Hepatocyte (in vitro differentiated cells): ENCODE measurements around the gene KCNG4. TPM values are rescaled to one million over a fixed set of nuclear protein-coding genes. Genes with fewer than 3 reads are reported as not detected.

Source experiments
- DNase-seq: peaks from one replicate; pipeline ENCODE4 v3.0.0-alpha.2; 2016; ENCODE audit warnings: low spot score
- H2AFZ ChIP-seq: fragments of 200-600 bp; sonication (generic); 2 replicates; pipeline ENCODE4 v1.6.0; 2016; ENCODE audit warnings: antibody characterized with exemption, mild to moderate bottlenecking
- H3K27ac ChIP-seq: fragments of 200-600 bp; sonication (generic); 2 replicates; pipeline ENCODE4 v1.5.1; 2016; ENCODE audit warnings: mild to moderate bottlenecking
- H3K27me3 ChIP-seq: fragments of 200-600 bp; sonication (generic); 2 replicates; pipeline ENCODE4 v1.6.1; 2016
- H3K36me3 ChIP-seq: fragments of 200-600 bp; sonication (generic); replicated peaks from 2 replicates; pipeline ENCODE4 v1.5.1; 2016; ENCODE audit warnings: low read depth; ENCODE audit not compliant: insufficient read depth
- H3K4me1 ChIP-seq: fragments of 200-600 bp; sonication (generic); 2 replicates; pipeline ENCODE4 v1.5.1; 2016; ENCODE audit warnings: mild to moderate bottlenecking, moderate library complexity; ENCODE audit not compliant: insufficient read depth
- H3K4me2 ChIP-seq: fragments of 200-600 bp; sonication (generic); 2 replicates; pipeline ENCODE4 v1.6.0; 2016
- H3K4me3 ChIP-seq: fragments of 200-600 bp; sonication (generic); 2 replicates; pipeline ENCODE4 v1.5.1; 2016; ENCODE audit warnings: mild to moderate bottlenecking
- H3K79me2 ChIP-seq: fragments of 200-600 bp; sonication (generic); 2 replicates; pipeline ENCODE4 v1.6.0; 2017; ENCODE audit warnings: mild to moderate bottlenecking
- H3K9me2 ChIP-seq: fragments of 200-600 bp; sonication (generic); replicated peaks from 2 replicates; pipeline ENCODE4 v1.6.0; 2017; ENCODE audit warnings: mild to moderate bottlenecking; ENCODE audit not compliant: insufficient read depth
- H3K9me3 ChIP-seq: fragments of 200-600 bp; sonication (generic); 2 replicates; pipeline ENCODE4 v1.5.1; 2016; ENCODE audit warnings: low read depth, mild to moderate bottlenecking
- H4K20me1 ChIP-seq: fragments of 200-600 bp; sonication (generic); 2 replicates; pipeline ENCODE4 v1.6.0; 2016; ENCODE audit warnings: mild to moderate bottlenecking; ENCODE audit not compliant: insufficient read depth, poor library complexity, severe bottlenecking
- EZH2 ChIP-seq: fragments of 200-600 bp; sonication (generic); IDR thresholded peaks from 2 replicates; pipeline ENCODE4 v1.6.1; 2016; ENCODE audit warnings: antibody characterized with exemption, mild to moderate bottlenecking, borderline replicate concordance
- EZH2phosphoT487 ChIP-seq: fragments of 200-600 bp; sonication (generic); IDR thresholded peaks from one replicate; pipeline ENCODE4 v1.6.1; 2018; ENCODE audit warnings: antibody characterized with exemption, mild to moderate bottlenecking, low read depth, moderate library complexity; ENCODE audit not compliant: unreplicated experiment, severe bottlenecking
- WGBS: methylation state at CpG from one replicate; pipeline ENCODE4 v1.1.6; 2016; ENCODE audit warnings: low lambda C conversion rate; ENCODE audit errors: missing lambda C conversion rate; 5-methylcytosine and 5-hydroxymethylcytosine counted together
- polyA plus RNA-seq: library from polyadenylated mRNA; unstranded; fragments of >200 nt; fragmentation: Nextera tagmentation; extraction: Ambion mirVana; gene quantifications from 2 replicates; pipeline ENCODE4 v1.2.1, GENCODE V29; 2016
- total RNA-seq: library from RNA; depleted of rRNA; stranded (reverse); fragments of >200 nt; gene quantifications from 2 replicates; pipeline ENCODE4 v1.2.3, GENCODE V29; 2014
- TF ChIP-seq, protein P1 (sequence below): fragments of 200-600 bp; sonication (generic); IDR thresholded peaks from 2 replicates; pipeline ENCODE4 v1.5.1; 2016; ENCODE audit warnings: antibody characterized with exemption, mild to moderate bottlenecking; ENCODE audit not compliant: poor library complexity

Gene KCNG4
- total and polyA plus RNA-seq, 2 experiments from 2014 or later = not detected

- H3K79me2 ChIP-seq = no peaks in the 10 kb centered on the region
- no peaks in the 10 kb centered on the region for H4K20me1 ChIP-seq
- no peaks in the 10 kb centered on the region for H3K36me3 ChIP-seq
- H3K4me2 ChIP-seq = no peak overlapping the region
- no peaks in the 10 kb centered on the region for H3K9me2 ChIP-seq
- H3K27ac ChIP-seq = no peak overlapping the region
- no peak overlapping the region for H3K4me3 ChIP-seq
- 84% methylated on average over 2 of the region's 2 CpGs for WGBS
- no peak for DNase-seq
- no peaks in the 10 kb centered on the region for H3K4me1 ChIP-seq
- no peak for TF ChIP-seq EZH2
- TF ChIP-seq, protein P1, sequence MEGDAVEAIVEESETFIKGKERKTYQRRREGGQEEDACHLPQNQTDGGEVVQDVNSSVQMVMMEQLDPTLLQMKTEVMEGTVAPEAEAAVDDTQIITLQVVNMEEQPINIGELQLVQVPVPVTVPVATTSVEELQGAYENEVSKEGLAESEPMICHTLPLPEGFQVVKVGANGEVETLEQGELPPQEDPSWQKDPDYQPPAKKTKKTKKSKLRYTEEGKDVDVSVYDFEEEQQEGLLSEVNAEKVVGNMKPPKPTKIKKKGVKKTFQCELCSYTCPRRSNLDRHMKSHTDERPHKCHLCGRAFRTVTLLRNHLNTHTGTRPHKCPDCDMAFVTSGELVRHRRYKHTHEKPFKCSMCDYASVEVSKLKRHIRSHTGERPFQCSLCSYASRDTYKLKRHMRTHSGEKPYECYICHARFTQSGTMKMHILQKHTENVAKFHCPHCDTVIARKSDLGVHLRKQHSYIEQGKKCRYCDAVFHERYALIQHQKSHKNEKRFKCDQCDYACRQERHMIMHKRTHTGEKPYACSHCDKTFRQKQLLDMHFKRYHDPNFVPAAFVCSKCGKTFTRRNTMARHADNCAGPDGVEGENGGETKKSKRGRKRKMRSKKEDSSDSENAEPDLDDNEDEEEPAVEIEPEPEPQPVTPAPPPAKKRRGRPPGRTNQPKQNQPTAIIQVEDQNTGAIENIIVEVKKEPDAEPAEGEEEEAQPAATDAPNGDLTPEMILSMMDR = no peak
- TF ChIP-seq EZH2phosphoT487 = no peak
- H2AFZ ChIP-seq = no peak overlapping the region
- H3K27me3 ChIP-seq = no peaks in the 10 kb centered on the region
- no peaks in the 10 kb centered on the region for H3K9me3 ChIP-seq
Observed at GRCh38 chr16:84209989-84210388, 29.8 kb downstream of the KCNG4 start.

DNA sequence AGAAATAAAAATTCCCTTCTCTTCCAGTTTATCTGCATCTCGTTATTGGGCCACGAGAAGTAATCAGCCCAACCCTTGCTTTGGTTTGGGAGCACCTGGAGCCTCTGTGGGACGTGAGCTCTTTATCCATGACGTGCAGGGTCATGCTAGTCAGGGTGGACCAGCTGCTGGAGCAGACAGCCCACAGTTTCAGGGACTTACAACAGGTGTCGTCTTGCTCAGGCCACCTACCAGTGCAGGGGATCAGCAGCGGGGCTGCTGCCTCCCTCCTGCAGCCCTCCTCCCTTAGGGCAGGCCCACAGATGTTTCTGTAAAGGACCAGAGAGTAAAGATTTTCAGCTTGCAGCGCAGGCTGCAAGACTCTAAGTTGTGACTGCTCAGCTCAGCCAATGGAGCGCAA lies 31.9 kb downstream of the KCNG4 start:
- 66% methylated on average over 8 of the region's 8 CpGs for WGBS
- Histone ChIP-seq H4K20me1 (no peaks in the 10 kb centered on the region), H3K4me2 (no peak overlapping the region), H3K79me2 (no peaks in the 10 kb centered on the region), H3K27me3 (no peaks in the 10 kb centered on the region), H3K4me3 (no peak overlapping the region), H3K9me3 (no peaks in the 10 kb centered on the region), H3K4me1 (no peaks in the 10 kb centered on the region), H3K9me2 (no peaks in the 10 kb centered on the region), H3K27ac (no peak overlapping the region), H2AFZ (no peak overlapping the region), H3K36me3 (no peaks in the 10 kb centered on the region)
- TF ChIP-seq, protein P1 = no peak
- TF ChIP-seq EZH2 (no peak), EZH2phosphoT487 (no peak)
- no peak for DNase-seq

DNA sequence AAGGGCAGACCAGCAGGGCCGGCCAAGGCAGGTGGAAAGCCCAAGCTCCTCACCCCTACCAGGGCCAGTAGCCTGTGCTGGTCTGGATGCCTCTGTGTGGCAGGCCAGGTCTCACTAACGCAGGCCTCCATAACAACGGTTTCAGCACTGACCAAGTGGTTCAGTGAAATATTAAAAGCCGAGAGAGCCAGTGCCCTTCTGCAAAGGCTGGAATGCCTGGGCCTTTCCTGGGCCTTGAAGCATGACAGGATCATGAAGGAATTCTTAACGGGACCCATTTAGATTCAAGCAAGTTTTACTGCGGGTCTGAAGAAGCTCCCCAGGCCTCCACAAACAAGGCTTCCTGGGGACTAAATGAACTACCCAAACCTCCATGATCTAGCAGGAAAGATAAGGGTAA lies 32.6 kb downstream of the KCNG4 start:
- Histone ChIP-seq H3K4me1 (no peaks in the 10 kb centered on the region), H3K9me2 (no peaks in the 10 kb centered on the region), H3K27ac (no peak overlapping the region), H3K36me3 (no peaks in the 10 kb centered on the region), H2AFZ (no peak overlapping the region), H4K20me1 (no peaks in the 10 kb centered on the region), H3K4me2 (no peak overlapping the region), H3K79me2 (no peaks in the 10 kb centered on the region), H3K9me3 (no peaks in the 10 kb centered on the region), H3K4me3 (no peak overlapping the region), H3K27me3 (no peaks in the 10 kb centered on the region)
- TF ChIP-seq, protein P1 = no peak
- TF ChIP-seq EZH2phosphoT487 (no peak), EZH2 (no peak)
- WGBS = 39% methylated on average over 6 of the region's 6 CpGs
- no peak for DNase-seq
